ENCODE measurements around the gene MARK4. TPM values are rescaled to one million over a fixed set of nuclear protein-coding genes. Genes with fewer than 3 reads are reported as not detected.

The MARK4 gene
- total RNA-seq, 2 experiments from 2014 or later, result 18.5 to 19.9 TPM

- POLR2A ChIA-PET, result no interaction called here
- CTCF ChIA-PET, result no interaction called here
- H3K27me3 Mint-ChIP-seq, result no peaks in the 10 kb centered on the region
- ATAC-seq, result no peak
- no peaks in the 10 kb centered on the region for H3K4me1 Mint-ChIP-seq (ENCODE audit: low read depth)
- peaks cover 16% of the 10 kb centered on the region for H3K36me3 Mint-ChIP-seq (ENCODE audit: low read depth)
- no peak for TF ChIP-seq CTCF (IDR thresholded peaks at IDR 0.05)
- no peak overlapping the region for H3K27ac Mint-ChIP-seq
- H3K4me3 Mint-ChIP-seq, result no peak overlapping the region
- intact Hi-C loops (cut with micrococcal nuclease), result no loop called here
- no peak for DNase-seq
- peaks cover 4% of the 10 kb centered on the region for H3K9me3 Mint-ChIP-seq
These were observed 28.6 kb downstream of the MARK4 start for GRCh38 chr19:45279587-45280192.

DNA sequence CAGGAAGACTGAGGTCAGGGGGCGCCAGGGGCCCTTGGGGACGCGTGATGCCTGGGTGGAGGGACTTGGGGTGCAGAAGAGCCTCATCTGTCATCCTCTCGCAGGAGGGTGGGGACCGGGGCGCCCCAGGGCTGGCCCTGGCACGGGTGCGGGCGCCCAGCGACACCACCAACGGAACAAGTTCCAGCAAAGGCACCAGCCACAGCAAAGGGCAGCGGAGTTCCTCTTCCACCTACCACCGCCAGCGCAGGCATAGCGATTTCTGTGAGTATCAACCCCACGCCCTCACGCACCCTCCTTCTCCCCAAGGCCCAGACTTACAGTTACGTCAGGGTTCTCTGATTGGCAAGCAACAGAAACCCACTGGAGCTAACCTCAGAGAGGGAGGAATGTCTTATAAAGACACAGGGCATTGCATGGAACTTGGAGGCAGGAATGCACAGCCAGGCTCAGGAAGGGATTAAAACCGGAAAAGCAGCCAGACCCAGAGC, 29.4 kb downstream of the MARK4 start:
- ChIA-PET CTCF (no interaction called here), POLR2A (no interaction called here)
- ATAC-seq (no peak), DNase-seq (no peak)
- intact Hi-C loops (cut with micrococcal nuclease), result no loop called here
- Mint-ChIP-seq H3K4me1 (ENCODE audit: low read depth) (no peaks in the 10 kb centered on the region), H3K9me3 (peaks cover 4% of the 10 kb centered on the region), H3K27ac (no peak overlapping the region), H3K4me3 (no peak overlapping the region), H3K27me3 (no peaks in the 10 kb centered on the region), H3K36me3 (ENCODE audit: low read depth) (peaks cover 19% of the 10 kb centered on the region)
- TF ChIP-seq CTCF (IDR thresholded peaks at IDR 0.05), result no peak

GRCh38 chr19:45283443-45284033, 32.5 kb downstream of the MARK4 start:
- POLR2A ChIA-PET, result no interaction called here
- no peak overlapping the region for H3K27ac Mint-ChIP-seq
- TF ChIP-seq CTCF (IDR thresholded peaks at IDR 0.05), result no peak
- no peak overlapping the region for H3K4me3 Mint-ChIP-seq
- H3K27me3 Mint-ChIP-seq, result no peaks in the 10 kb centered on the region
- H3K36me3 Mint-ChIP-seq (ENCODE audit: low read depth), result peaks cover 29% of the 10 kb centered on the region
- H3K4me1 Mint-ChIP-seq (ENCODE audit: low read depth), result no peaks in the 10 kb centered on the region
- H3K9me3 Mint-ChIP-seq, result peaks cover 4% of the 10 kb centered on the region
- no peak for DNase-seq
- ATAC-seq, result no peak
- intact Hi-C loops (cut with micrococcal nuclease), result no loop called here
- CTCF ChIA-PET, result no interaction called here

DNA sequence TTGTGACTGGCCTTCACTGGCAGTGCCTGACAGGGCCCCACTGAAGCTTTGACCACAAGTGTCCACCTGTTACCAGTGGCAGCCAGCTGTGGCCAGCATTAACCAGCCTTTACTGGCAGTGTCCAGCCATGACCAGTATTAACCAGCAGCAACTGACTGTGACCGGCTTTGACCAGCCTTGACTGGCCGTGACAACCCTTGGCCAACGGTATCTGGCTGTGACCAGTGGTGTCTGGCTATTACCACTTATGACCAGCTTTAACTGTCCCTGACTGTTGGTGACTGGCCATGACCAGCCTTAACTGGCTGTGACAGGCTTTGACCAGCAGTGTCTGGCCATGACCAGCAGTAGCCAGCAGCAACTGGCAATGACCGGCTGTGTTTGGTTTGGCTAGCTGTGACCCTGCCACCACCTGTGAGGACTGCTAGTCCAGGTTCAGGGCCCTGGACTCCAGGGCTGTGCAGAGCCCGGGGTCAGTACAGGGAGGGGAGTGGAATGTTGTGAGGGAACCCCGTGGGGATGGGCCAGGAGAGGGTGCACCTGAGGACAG, 39.4 kb downstream of the MARK4 start:
- no peaks in the 10 kb centered on the region for H3K9me3 Mint-ChIP-seq
- peaks cover 24% of the 10 kb centered on the region for H3K36me3 Mint-ChIP-seq (ENCODE audit: low read depth)
- ChIA-PET POLR2A (no interaction called here), CTCF (no interaction called here)
- peaks cover 10% of the 10 kb centered on the region for H3K4me1 Mint-ChIP-seq (ENCODE audit: low read depth)
- no peak overlapping the region for H3K27ac Mint-ChIP-seq
- ATAC-seq (no peak), DNase-seq (no peak)
- H3K4me3 Mint-ChIP-seq, result no peak overlapping the region
- TF ChIP-seq CTCF (IDR thresholded peaks at IDR 0.05), result no peak
- no peaks in the 10 kb centered on the region for H3K27me3 Mint-ChIP-seq
- intact Hi-C loops (cut with micrococcal nuclease), result no loop called here

DNA sequence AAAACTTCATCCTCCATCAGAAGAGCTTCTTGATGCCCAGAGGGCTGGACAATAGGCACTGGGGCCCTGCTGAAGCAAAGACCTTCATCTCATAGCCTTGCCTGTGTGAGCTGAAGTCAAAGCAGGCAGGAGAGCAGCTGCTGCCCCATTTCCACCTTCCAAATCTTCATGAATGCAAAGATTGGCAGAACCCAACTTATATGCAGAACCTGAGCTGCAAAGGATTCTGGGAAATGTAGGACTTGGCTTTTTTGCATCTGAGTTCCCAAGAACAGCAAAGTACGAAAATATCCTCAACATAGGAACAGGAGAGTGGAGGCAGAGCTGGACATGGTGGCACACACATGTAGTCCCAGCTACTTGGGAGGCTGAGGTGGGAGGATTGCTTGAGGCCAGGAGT, 40.8 kb downstream of the MARK4 start:
- no peak overlapping the region for H3K27ac Mint-ChIP-seq
- ATAC-seq (no peak), DNase-seq (no peak)
- H3K9me3 Mint-ChIP-seq, result no peaks in the 10 kb centered on the region
- TF ChIP-seq CTCF (IDR thresholded peaks at IDR 0.05), result no peak
- H3K36me3 Mint-ChIP-seq (ENCODE audit: low read depth), result peaks cover 19% of the 10 kb centered on the region
- intact Hi-C loops (cut with micrococcal nuclease), result no loop called here
- peaks cover 10% of the 10 kb centered on the region for H3K4me1 Mint-ChIP-seq (ENCODE audit: low read depth)
- H3K4me3 Mint-ChIP-seq, result no peak overlapping the region
- ChIA-PET CTCF (interaction anchor here (0.6 kb wide), 1 partner anchor 35 kb away, joined by 3 read pairs; no protein-coding TSS in a partner anchor), POLR2A (no interaction called here)
- H3K27me3 Mint-ChIP-seq, result no peaks in the 10 kb centered on the region

Data from activated CD8-positive, alpha-beta T cell treated with anti-CD3 and anti-CD28 coated beads for 36 hours (primary cell).